IPS-20b (cell line): Measurements from ENCODE around the gene SLAMF7.

Experiments
- H3K27ac ChIP-seq: one replicate; pipeline ENCODE4 v1.5.1; 2013; ENCODE audit warnings: low read length
- H3K27me3 ChIP-seq: 2 replicates; pipeline ENCODE4 v1.6.1; 2013; ENCODE audit warnings: mild to moderate bottlenecking, low read length, inconsistent platforms; ENCODE audit not compliant: insufficient read depth
- H3K36me3 ChIP-seq: 2 replicates; pipeline ENCODE4 v1.6.1; 2013; ENCODE audit warnings: low read depth, mild to moderate bottlenecking, inconsistent platforms, low read length, moderate library complexity; ENCODE audit not compliant: insufficient read depth
- H3K4me1 ChIP-seq: 2 replicates; pipeline ENCODE4 v1.6.1; 2013; ENCODE audit warnings: mild to moderate bottlenecking, control low read depth, inconsistent platforms, low read length, moderate library complexity; ENCODE audit not compliant: insufficient read depth
- H3K4me3 ChIP-seq: 2 replicates; pipeline ENCODE4 v1.5.1; 2013; ENCODE audit warnings: mild to moderate bottlenecking, low read length, inconsistent platforms
- H3K9ac ChIP-seq: 2 replicates; pipeline ENCODE4 v1.6.1; 2013; ENCODE audit warnings: low read depth, mild to moderate bottlenecking, inconsistent platforms, low read length, moderate library complexity
- H3K9me3 ChIP-seq: 2 replicates; pipeline ENCODE4 v1.6.1; 2013; ENCODE audit warnings: mild to moderate bottlenecking, low read depth, low read length, inconsistent platforms; ENCODE audit not compliant: insufficient read depth

The SLAMF7 gene

GRCh38 chr1:160740133-160740688 lies 1.2 kb downstream of the SLAMF7 start:
- no peaks in the 10 kb centered on the region for H3K4me1 ChIP-seq
- H3K4me3 ChIP-seq: no peak overlapping the region
- peaks cover 4% of the 10 kb centered on the region; the same call in 1 of the 2 replicates for H3K9me3 ChIP-seq
- no peak overlapping the region for H3K27ac ChIP-seq
- H3K36me3 ChIP-seq: no peaks in the 10 kb centered on the region
- H3K9ac ChIP-seq: no peak overlapping the region
- no peaks in the 10 kb centered on the region for H3K27me3 ChIP-seq

- Histone ChIP-seq H3K9ac (no peak overlapping the region), H3K36me3 (no peaks in the 10 kb centered on the region), H3K4me3 (no peak overlapping the region), H3K27ac (no peak overlapping the region), H3K27me3 (no peaks in the 10 kb centered on the region), H3K4me1 (no peaks in the 10 kb centered on the region), H3K9me3 (peaks cover 4% of the 10 kb centered on the region; the same call in 1 of the 2 replicates)
Observed at GRCh38 chr1:160741092-160741501, 2.0 kb downstream of the SLAMF7 start.

- Histone ChIP-seq H3K27me3 (no peaks in the 10 kb centered on the region), H3K9me3 (peaks cover 4% of the 10 kb centered on the region; the same call in 1 of the 2 replicates), H3K4me1 (peaks cover 5% of the 10 kb centered on the region; the same call in 1 of the 2 replicates), H3K36me3 (no peaks in the 10 kb centered on the region), H3K9ac (no peak overlapping the region), H3K4me3 (no peak overlapping the region), H3K27ac (no peak overlapping the region)
Observed at GRCh38 chr1:160741612-160742348, 2.7 kb downstream of the SLAMF7 start.

- Histone ChIP-seq H3K27ac (no peak overlapping the region), H3K27me3 (no peaks in the 10 kb centered on the region), H3K36me3 (no peaks in the 10 kb centered on the region), H3K4me1 (peaks cover 10% of the 10 kb centered on the region), H3K9me3 (no peaks in the 10 kb centered on the region), H3K4me3 (no peak overlapping the region), H3K9ac (no peak overlapping the region)
Observed at GRCh38 chr1:160742428-160743127, 3.5 kb downstream of the SLAMF7 start.

GRCh38 chr1:160743266-160743665 lies 4.2 kb downstream of the SLAMF7 start:
- Histone ChIP-seq H3K27me3 (no peaks in the 10 kb centered on the region), H3K27ac (no peak overlapping the region), H3K4me1 (peaks cover 11% of the 10 kb centered on the region), H3K9me3 (no peaks in the 10 kb centered on the region), H3K9ac (no peak overlapping the region), H3K4me3 (no peak overlapping the region), H3K36me3 (no peaks in the 10 kb centered on the region)

DNA sequence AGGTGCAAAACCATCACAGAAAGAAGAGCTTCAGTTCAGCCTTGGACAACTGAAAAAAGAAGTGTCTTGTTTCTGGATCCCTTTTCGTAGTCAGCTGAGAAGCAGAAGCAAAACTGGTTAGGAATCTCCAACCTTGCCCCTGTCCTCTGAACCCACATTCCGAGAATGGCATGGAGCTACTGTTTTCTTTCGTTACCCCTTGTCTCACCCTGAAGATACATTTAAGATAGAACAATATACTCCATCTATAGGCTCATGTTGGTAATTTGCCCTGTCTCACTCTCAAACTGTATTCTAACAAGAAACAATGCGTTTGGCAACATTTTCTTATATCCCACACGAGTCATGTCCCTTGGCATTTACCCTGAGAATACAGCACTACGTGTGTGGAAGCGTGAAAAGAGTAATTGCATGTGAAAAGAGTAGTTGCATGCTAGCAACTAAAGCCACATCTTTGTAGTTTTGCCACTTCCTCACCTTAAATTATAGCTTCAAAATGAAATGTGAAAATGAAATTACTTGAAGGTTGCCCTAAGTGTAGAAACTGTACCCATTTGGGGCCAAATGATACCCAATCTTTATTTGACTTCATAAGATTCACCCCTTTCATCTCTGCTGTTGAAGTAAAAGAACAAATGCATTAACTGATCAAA lies 5.3 kb downstream of the SLAMF7 start:
- Histone ChIP-seq H3K9me3 (no peaks in the 10 kb centered on the region), H3K9ac (no peak overlapping the region), H3K4me1 (peaks cover 11% of the 10 kb centered on the region), H3K36me3 (no peaks in the 10 kb centered on the region), H3K27me3 (no peaks in the 10 kb centered on the region), H3K27ac (no peak overlapping the region), H3K4me3 (no peak overlapping the region)

DNA sequence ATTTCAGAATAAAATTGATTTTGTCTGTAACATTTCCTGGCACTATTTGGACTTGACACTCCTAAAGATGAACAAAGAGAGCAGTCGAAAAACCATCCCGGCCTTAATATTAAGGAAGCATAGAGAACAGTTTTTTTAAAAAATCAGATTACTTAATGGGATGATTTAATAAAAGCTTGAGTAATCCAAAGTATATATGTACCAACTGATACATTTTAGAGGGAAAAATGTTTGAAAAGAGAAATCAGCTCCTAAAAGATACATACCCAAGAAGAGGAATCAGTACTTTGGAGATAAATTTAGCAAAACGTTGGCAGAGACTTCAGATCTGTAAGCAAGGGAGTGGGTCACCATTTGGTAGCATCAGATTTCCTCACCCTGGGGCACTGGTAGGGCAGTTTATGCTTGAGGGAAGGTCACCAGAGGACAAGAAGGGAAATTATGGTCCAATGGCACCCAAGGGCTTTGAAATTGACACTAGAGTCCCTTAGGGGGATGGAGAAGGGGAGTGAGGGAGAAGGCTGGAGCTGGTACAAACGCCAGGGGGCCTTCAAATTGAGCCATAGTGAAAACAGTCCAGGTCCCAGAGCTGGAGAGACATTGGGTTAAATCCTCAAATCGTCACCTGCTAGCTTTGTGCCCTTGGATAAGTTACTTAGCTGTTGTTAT lies 5.9 kb downstream of the SLAMF7 start:
- no peak overlapping the region for H3K27ac ChIP-seq
- H3K9me3 ChIP-seq: no peaks in the 10 kb centered on the region
- no peaks in the 10 kb centered on the region for H3K36me3 ChIP-seq
- peaks cover 11% of the 10 kb centered on the region for H3K4me1 ChIP-seq
- no peak overlapping the region for H3K4me3 ChIP-seq
- no peaks in the 10 kb centered on the region for H3K27me3 ChIP-seq
- no peak overlapping the region for H3K9ac ChIP-seq

DNA sequence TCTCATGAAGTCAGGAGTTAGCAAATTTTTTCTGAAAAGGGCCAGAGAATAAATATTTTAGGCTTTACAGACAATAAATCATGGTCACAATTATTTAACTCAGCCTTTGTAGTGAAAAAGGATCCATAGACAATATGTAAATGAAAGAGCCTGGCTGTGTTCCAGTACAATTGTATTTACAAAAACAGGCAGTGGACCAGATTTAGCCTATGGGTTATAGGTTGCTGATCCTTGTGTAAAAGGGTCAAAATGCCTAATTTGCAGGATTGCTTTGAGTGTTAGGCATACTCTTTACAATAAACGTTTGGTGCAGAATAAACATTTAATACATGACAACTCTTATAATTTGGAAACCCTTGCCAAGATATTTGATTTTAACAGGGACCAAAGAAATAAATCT lies 6.5 kb downstream of the SLAMF7 start:
- Histone ChIP-seq H3K27ac (no peak overlapping the region), H3K4me1 (peaks cover 11% of the 10 kb centered on the region), H3K9me3 (no peaks in the 10 kb centered on the region), H3K27me3 (no peaks in the 10 kb centered on the region), H3K9ac (no peak overlapping the region), H3K4me3 (no peak overlapping the region), H3K36me3 (no peaks in the 10 kb centered on the region)

DNA sequence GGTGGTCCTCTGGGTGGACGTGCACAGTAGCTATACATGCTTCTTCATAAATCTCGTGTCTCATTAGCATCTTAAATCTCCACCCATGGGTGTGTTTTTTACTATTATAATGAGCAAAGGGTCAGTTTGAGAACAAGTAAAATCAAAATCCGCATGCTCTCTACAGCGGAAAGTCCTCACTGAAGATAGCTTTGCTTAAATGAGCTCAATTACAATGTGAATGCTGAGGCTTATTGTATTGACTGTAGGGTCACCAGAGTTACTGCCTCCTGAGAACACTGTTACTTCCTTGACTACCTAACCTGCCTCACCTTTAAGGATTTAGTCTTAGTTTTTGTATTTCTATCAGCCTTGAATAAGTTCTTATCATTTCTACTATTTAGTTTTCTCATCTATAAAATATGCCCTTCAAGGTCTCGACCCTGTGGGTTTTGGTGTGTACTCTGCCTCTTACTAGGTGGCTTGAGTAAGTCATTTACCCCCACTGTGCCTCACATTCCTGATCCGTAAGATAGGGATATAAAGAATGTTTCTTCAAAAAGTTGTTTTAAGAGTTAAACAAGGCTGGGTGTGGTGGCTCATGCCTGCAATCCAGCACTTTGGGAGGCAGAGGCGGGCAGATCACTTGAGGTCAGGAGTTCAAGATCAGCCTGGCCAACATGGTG lies 7.9 kb downstream of the SLAMF7 start:
- H3K9me3 ChIP-seq: no peaks in the 10 kb centered on the region
- no peak overlapping the region for H3K9ac ChIP-seq
- peaks cover 11% of the 10 kb centered on the region for H3K4me1 ChIP-seq
- H3K27me3 ChIP-seq: no peaks in the 10 kb centered on the region
- no peaks in the 10 kb centered on the region for H3K36me3 ChIP-seq
- no peak overlapping the region for H3K4me3 ChIP-seq
- H3K27ac ChIP-seq: no peak overlapping the region

DNA sequence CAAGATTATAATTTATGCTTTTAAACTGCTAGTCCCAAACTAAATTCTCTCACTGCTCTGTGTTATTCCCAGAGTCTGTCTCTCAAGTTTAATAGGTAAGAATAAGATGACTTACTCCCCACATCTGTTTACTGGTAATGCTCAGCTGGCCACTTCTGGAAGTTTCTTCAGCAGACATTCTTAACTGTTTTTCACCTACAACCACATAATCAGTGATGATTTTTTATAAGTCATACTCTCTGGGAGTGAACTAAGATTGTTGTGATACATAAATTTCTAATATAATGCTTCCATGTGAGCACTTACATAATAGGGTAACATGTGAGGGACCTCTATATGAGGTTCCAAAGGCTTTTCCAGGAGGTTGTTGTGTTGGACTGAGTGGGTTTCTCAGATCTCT lies 8.7 kb downstream of the SLAMF7 start:
- no peaks in the 10 kb centered on the region for H3K27me3 ChIP-seq
- no peak overlapping the region for H3K9ac ChIP-seq
- H3K4me1 ChIP-seq: peaks cover 11% of the 10 kb centered on the region
- no peak overlapping the region for H3K27ac ChIP-seq
- no peak overlapping the region for H3K4me3 ChIP-seq
- H3K9me3 ChIP-seq: no peaks in the 10 kb centered on the region
- no peaks in the 10 kb centered on the region for H3K36me3 ChIP-seq
